Activated naive CD8-positive, alpha-beta T cell treated with anti-CD3 and anti-CD28 coated beads for 36 hours (primary cell): Measurements from ENCODE around the gene OR2T34. TPM values are rescaled to one million over a fixed set of nuclear protein-coding genes. Genes with fewer than 3 reads are reported as not detected.
"Not testable (repeated sequence)": the region's sequence is repeated elsewhere in the genome, so short reads cannot be mapped to it uniquely, and the experiment has no call there.

Experiments
- DNase-seq: peaks from one replicate; pipeline ENCODE4 v3.0.0; 2021
- H3K27ac Mint-ChIP-seq: one replicate; pipeline ENCODE4 v1.8.0; 2022; ENCODE audit warnings: mild to moderate bottlenecking, moderate library complexity, mixed read lengths
- H3K27me3 Mint-ChIP-seq: one replicate; pipeline ENCODE4 v1.8.0; 2022; ENCODE audit warnings: mild to moderate bottlenecking, mixed read lengths
- H3K36me3 Mint-ChIP-seq: one replicate; pipeline ENCODE4 v1.8.0; 2021; ENCODE audit warnings: mild to moderate bottlenecking, mixed read lengths
- H3K4me1 Mint-ChIP-seq: one replicate; pipeline ENCODE4 v1.8.0; 2021; ENCODE audit warnings: mixed read lengths
- H3K4me3 Mint-ChIP-seq: one replicate; pipeline ENCODE4 v1.8.0; 2022; ENCODE audit warnings: mild to moderate bottlenecking, moderate library complexity, mixed read lengths
- H3K9me3 Mint-ChIP-seq: one replicate; pipeline ENCODE4 v1.8.0; 2022; ENCODE audit warnings: mixed read lengths
- total RNA-seq, 2 experiments: library from RNA; stranded (reverse); gene quantifications; one replicate each; pipeline ENCODE4 v1.2.3, GENCODE V29; 2021

OR2T34 gene
- total RNA-seq, 2 experiments from 2014 or later, result not detected

- no peaks in the 10 kb centered on the region for H3K36me3 Mint-ChIP-seq
- DNase-seq, result no peak
- H3K27me3 Mint-ChIP-seq, result no peaks in the 10 kb centered on the region
- H3K4me3 Mint-ChIP-seq, result no peak overlapping the region
- H3K4me1 Mint-ChIP-seq, result no peaks in the 10 kb centered on the region
- H3K9me3 Mint-ChIP-seq, result peaks cover 8% of the 10 kb centered on the region
- H3K27ac Mint-ChIP-seq, result no peak overlapping the region
These were observed 1.9 kb upstream of the OR2T34 start for GRCh38 chr1:248576260-248576980.

DNA sequence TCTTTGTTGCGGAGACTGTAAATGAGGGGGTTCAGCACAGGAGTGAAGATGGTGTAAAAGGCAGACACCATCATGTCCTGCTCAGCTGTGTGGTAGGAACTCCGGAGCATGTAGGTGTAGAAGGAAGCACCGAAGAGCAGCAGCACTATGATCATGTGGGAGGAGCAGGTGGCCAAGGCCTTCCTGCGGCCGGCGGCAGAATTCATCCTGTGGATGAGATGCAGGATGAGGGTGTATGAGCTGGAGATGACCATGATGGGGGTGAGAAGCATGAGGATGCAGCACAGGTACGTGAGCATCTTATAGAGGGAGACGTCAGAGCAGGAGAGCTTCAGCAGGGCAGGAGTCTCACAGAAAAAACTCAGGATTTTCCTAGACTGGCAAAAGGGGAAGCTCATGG is 701 bp downstream of the OR2T34 start:
- not testable (repeated sequence) for H3K27me3 Mint-ChIP-seq, H3K4me1 Mint-ChIP-seq

DNA sequence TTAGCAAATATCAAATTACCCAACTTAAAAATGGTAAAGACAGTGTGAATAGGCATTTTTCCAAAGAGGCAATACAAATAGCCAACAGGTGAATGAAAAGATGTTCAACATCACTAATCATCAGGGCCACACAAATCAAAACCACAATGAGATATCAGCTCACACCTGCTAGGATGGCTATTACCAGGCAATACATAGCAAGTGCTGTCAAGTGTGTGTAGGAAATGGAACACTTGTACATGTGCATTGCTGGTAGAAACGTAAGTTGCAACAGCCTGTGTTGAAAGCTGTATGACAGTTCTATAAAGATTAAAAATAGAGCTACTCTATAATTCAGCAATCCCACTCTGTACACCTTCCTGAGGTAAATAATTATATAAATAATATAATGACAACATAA is 2.5 kb downstream of the OR2T34 start:
- not testable (repeated sequence) for H3K36me3 Mint-ChIP-seq, H3K4me3 Mint-ChIP-seq, H3K9me3 Mint-ChIP-seq, H3K27me3 Mint-ChIP-seq, DNase-seq, H3K27ac Mint-ChIP-seq, H3K4me1 Mint-ChIP-seq

More for the DNA sequence above, 701 bp downstream of the OR2T34 start:
- DNase-seq, H3K9me3 Mint-ChIP-seq, H3K27ac Mint-ChIP-seq, H3K36me3 Mint-ChIP-seq, H3K4me3 Mint-ChIP-seq: not testable (repeated sequence)

GRCh38 chr1:248570811-248571210 is 3.7 kb downstream of the OR2T34 start:
- H3K4me3 Mint-ChIP-seq, H3K36me3 Mint-ChIP-seq, H3K9me3 Mint-ChIP-seq, H3K27me3 Mint-ChIP-seq, H3K4me1 Mint-ChIP-seq, DNase-seq, H3K27ac Mint-ChIP-seq: not testable (repeated sequence)

- not testable (repeated sequence) for H3K4me1 Mint-ChIP-seq, H3K36me3 Mint-ChIP-seq, H3K27me3 Mint-ChIP-seq, H3K27ac Mint-ChIP-seq, H3K9me3 Mint-ChIP-seq, H3K4me3 Mint-ChIP-seq, DNase-seq
These were observed 5.5 kb downstream of the OR2T34 start for GRCh38 chr1:248569049-248569448.

DNA sequence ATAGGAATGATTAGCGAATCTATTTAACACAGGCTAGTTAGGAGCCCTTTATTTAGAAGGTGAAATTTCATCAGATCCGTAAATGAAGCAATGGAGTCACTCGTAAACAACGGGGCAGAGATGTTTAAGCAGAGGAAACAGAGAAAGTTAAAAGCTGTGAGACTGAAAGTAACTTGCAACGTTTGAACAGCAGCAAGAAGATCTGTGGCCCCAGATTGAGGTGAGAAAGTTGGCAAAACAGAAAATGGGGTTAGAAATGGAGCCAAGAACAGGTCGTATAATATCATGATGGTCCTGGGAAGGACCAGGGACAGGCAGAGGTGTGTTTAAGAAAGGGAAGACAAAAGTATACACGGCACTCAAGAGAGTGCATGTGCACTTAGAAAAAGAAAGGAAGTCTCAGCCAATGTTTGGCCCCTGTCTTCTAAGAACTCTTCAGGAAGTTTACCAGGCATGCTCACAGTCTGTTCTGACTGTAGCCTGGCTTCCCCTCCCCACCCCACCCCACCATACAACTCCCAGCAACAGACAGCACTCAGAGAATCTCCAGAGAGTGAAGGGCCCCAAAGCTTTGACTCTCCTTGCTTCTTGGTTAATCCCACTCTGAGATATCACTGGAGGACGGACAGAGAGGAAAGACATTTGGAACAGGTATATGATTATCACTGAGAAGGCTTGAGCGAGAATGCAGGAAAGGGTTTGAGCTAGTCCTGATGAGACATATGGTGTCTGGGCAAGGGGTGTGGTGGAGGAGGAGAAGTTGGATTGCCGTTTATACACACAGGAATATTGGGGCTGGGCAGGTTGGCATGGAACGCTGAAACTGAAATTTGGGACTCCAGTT is 8.8 kb downstream of the OR2T34 start:
- H3K4me3 Mint-ChIP-seq, result peak overlapping the region; percentile 76
- DNase-seq, H3K27me3 Mint-ChIP-seq: not testable (repeated sequence)

GRCh38 chr1:248562672-248563071 is 11.9 kb downstream of the OR2T34 start, which contains the start of gene OR2T29:
Gene OR2T29 (minus strand): TSS chr1:248562772. CDS start chr1:248559491, 3,281 bp downstream.
- H3K27me3 Mint-ChIP-seq, H3K4me3 Mint-ChIP-seq, H3K4me1 Mint-ChIP-seq, DNase-seq, H3K9me3 Mint-ChIP-seq, H3K36me3 Mint-ChIP-seq, H3K27ac Mint-ChIP-seq: not testable (repeated sequence)

More for the DNA sequence above, 8.8 kb downstream of the OR2T34 start:
- H3K36me3 Mint-ChIP-seq, H3K4me1 Mint-ChIP-seq, H3K9me3 Mint-ChIP-seq: not testable (repeated sequence)
- peak overlapping the region; percentile 95 for H3K27ac Mint-ChIP-seq

DNA sequence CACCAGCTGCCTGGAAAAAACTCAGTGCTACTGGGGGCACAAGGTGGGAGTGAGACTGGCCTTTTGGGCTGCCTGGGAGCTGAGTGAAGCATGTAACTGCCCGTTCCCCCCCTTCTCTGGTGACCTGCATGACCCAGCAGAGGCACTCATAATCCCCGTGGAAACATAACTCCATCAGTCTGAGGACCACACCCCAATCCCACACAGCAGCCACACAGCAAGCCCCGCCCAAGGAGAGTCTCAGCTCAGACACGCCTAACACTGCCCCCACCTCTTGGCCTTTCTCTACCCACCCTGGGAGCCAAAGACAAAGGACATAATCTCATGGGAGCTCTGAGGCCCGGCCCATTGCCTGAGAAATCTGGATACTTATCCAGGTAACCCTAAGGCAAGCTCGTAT is 23.5 kb downstream of the OR2T34 start:
- H3K9me3 Mint-ChIP-seq, DNase-seq, H3K27ac Mint-ChIP-seq, H3K4me1 Mint-ChIP-seq, H3K36me3 Mint-ChIP-seq, H3K27me3 Mint-ChIP-seq, H3K4me3 Mint-ChIP-seq: not testable (repeated sequence)

GRCh38 chr1:248547383-248547782 is 27.2 kb downstream of the OR2T34 start:
- DNase-seq, H3K27me3 Mint-ChIP-seq, H3K4me1 Mint-ChIP-seq, H3K4me3 Mint-ChIP-seq, H3K9me3 Mint-ChIP-seq, H3K36me3 Mint-ChIP-seq, H3K27ac Mint-ChIP-seq: not testable (repeated sequence)

DNA sequence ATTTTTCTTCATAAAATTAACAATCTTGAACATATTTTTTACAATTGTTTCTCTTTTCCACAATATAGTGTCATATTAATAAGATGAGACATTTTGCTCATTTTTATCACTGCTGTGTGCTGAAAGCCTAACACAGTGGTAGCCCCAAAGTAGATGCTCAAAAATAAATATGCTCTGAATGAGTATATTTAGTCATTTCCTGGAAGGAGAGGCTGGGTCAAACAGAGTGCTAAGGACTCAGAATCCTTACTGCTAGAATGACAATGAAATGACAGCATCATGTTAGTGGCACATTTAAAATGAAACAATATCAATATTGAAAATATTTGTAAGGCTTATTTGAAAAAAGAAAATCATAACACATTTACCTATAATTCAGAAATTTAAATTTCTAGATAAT is 37.1 kb downstream of the OR2T34 start:
- H3K4me3 Mint-ChIP-seq, H3K27me3 Mint-ChIP-seq, H3K27ac Mint-ChIP-seq: not testable (repeated sequence)

More for the DNA sequence above, 37.1 kb downstream of the OR2T34 start:
- not testable (repeated sequence) for DNase-seq, H3K9me3 Mint-ChIP-seq, H3K36me3 Mint-ChIP-seq, H3K4me1 Mint-ChIP-seq

Other genes with a start within 250 kb of the OR2T34 start
- gene OR14C36, start 226.0 kb downstream of the OR2T34 start, total RNA-seq, result not detected
- not detected for gene OR2T4, start 213.1 kb downstream of the OR2T34 start, total RNA-seq
- gene OR2T6, start 199.0 kb downstream of the OR2T34 start, total RNA-seq, result not detected
- not detected for gene OR2T1, start 171.7 kb downstream of the OR2T34 start, total RNA-seq
- not detected for gene OR2T2, start 129.1 kb downstream of the OR2T34 start, total RNA-seq
- not detected for gene OR2T3, start 101.4 kb downstream of the OR2T34 start, total RNA-seq
- not detected for gene OR2T5, start 86.2 kb downstream of the OR2T34 start, total RNA-seq
- not detected for gene OR2G6, start 66.7 kb downstream of the OR2T34 start, total RNA-seq
- gene OR2T29, start 12.0 kb downstream of the OR2T34 start, total RNA-seq, result not detected
- gene OR2T10, start 22.9 kb upstream of the OR2T34 start, total RNA-seq, result not detected
- gene OR2T11, start 60.3 kb upstream of the OR2T34 start, total RNA-seq, result not detected
- not detected for gene OR2T35, start 70.5 kb upstream of the OR2T34 start, total RNA-seq
- not detected for gene OR2T27, start 80.8 kb upstream of the OR2T34 start, total RNA-seq
- not detected for gene OR14I1, start 128.0 kb upstream of the OR2T34 start, total RNA-seq
- gene LYPD8, start 181.0 kb upstream of the OR2T34 start, total RNA-seq, result not detected